ENCODE results near the gene MKI67. TPM values are rescaled to one million over a fixed set of nuclear protein-coding genes. Genes with fewer than 3 reads are reported as not detected.
A peak's percentile ranks its signal among the peaks of the same experiment; 100 is the strongest.

MKI67 gene
- total RNA-seq, 1 donor from 2014 or later: 45.7 TPM

GRCh38 chr10:128151031-128151430 is 24.8 kb upstream of the MKI67 start:
- Mint-ChIP-seq H3K27me3 (peaks cover 61% of the 10 kb centered on the region), H3K4me3 (ENCODE audit: low read depth) (no peak overlapping the region), H3K4me1 (ENCODE audit: low read depth) (no peaks in the 10 kb centered on the region), H3K27ac (no peak overlapping the region), H3K36me3 (ENCODE audit: insufficient read depth) (no peaks in the 10 kb centered on the region), H3K9me3 (ENCODE audit: low read depth) (no peaks in the 10 kb centered on the region)
- TF ChIP-seq CTCF (IDR thresholded peaks at IDR 0.05; ENCODE audit: unreplicated experiment): no peak
- no peak for DNase-seq (ENCODE audit: low spot score, unreplicated experiment)

GRCh38 chr10:128150561-128150960 is 24.3 kb upstream of the MKI67 start:
- H3K4me3 Mint-ChIP-seq (ENCODE audit: low read depth): peak overlapping the region; percentile 58
- no peaks in the 10 kb centered on the region for H3K36me3 Mint-ChIP-seq (ENCODE audit: insufficient read depth)
- H3K9me3 Mint-ChIP-seq (ENCODE audit: low read depth): no peaks in the 10 kb centered on the region
- TF ChIP-seq CTCF (IDR thresholded peaks at IDR 0.05; ENCODE audit: unreplicated experiment): no peak
- DNase-seq (ENCODE audit: low spot score, unreplicated experiment): no peak
- no peak overlapping the region for H3K27ac Mint-ChIP-seq
- peaks cover 63% of the 10 kb centered on the region for H3K27me3 Mint-ChIP-seq
- H3K4me1 Mint-ChIP-seq (ENCODE audit: low read depth): no peaks in the 10 kb centered on the region

GRCh38 chr10:128150045-128150493 is 23.8 kb upstream of the MKI67 start:
- Mint-ChIP-seq H3K27me3 (peaks cover 67% of the 10 kb centered on the region), H3K36me3 (ENCODE audit: insufficient read depth) (no peaks in the 10 kb centered on the region), H3K4me1 (ENCODE audit: low read depth) (no peaks in the 10 kb centered on the region), H3K4me3 (ENCODE audit: low read depth) (peak overlapping the region; percentile 58), H3K27ac (no peak overlapping the region), H3K9me3 (ENCODE audit: low read depth) (no peaks in the 10 kb centered on the region)
- DNase-seq (ENCODE audit: low spot score, unreplicated experiment): peak; percentile 79
- TF ChIP-seq CTCF (IDR thresholded peaks at IDR 0.05; ENCODE audit: unreplicated experiment): peak; percentile 86

DNA sequence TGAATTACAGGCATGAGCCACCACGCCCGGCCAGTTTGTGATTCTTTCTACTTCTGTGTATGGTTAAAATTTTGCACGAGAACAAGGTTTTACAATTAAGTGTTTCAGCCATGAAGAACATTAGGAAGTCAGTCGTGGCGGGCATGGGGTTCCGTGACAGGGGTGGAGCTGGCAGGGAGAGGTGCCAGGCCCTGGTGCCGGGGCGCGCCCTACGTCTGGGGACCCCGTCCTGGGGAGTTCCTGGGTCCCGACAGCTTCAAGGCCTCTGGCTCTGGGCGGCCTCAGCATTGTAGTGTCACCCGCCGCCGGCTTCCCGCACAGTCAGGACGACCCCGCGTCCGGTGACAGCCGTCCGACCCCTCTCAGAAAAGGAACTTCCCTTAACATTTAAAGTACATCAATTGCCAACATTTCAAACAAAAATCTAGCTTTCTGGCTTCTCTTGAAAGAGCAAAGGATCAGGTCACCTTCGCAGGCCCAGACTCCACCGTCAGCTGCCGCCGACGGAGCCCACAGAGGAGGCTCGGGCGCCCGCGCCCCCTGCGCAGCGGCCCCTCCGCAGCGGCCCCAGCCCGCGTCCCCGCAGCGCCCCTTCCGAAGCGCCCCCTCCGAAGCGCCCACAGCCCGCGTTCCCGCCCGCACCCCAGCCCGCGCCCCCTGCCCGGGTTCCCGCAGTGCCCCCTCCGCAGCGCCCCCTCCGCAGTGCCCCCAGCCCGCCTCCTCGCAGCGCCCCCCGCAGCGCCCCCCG is 23.2 kb upstream of the MKI67 start:
- peak overlapping the region; percentile 67 for H3K4me3 Mint-ChIP-seq (ENCODE audit: low read depth)
- TF ChIP-seq CTCF (IDR thresholded peaks at IDR 0.05; ENCODE audit: unreplicated experiment): no peak
- H3K36me3 Mint-ChIP-seq (ENCODE audit: insufficient read depth): no peaks in the 10 kb centered on the region
- H3K9me3 Mint-ChIP-seq (ENCODE audit: low read depth): no peaks in the 10 kb centered on the region
- H3K27ac Mint-ChIP-seq: no peak overlapping the region
- peaks cover 73% of the 10 kb centered on the region for H3K27me3 Mint-ChIP-seq
- no peaks in the 10 kb centered on the region for H3K4me1 Mint-ChIP-seq (ENCODE audit: low read depth)
- no peak for DNase-seq (ENCODE audit: low spot score, unreplicated experiment)

GRCh38 chr10:128147669-128148068 is 21.4 kb upstream of the MKI67 start:
- H3K9me3 Mint-ChIP-seq (ENCODE audit: low read depth): no peaks in the 10 kb centered on the region
- H3K4me3 Mint-ChIP-seq (ENCODE audit: low read depth): no peak overlapping the region
- no peak for DNase-seq (ENCODE audit: low spot score, unreplicated experiment)
- H3K36me3 Mint-ChIP-seq (ENCODE audit: insufficient read depth): no peaks in the 10 kb centered on the region
- H3K27me3 Mint-ChIP-seq: peaks cover 69% of the 10 kb centered on the region
- H3K4me1 Mint-ChIP-seq (ENCODE audit: low read depth): no peaks in the 10 kb centered on the region
- TF ChIP-seq CTCF (IDR thresholded peaks at IDR 0.05; ENCODE audit: unreplicated experiment): no peak
- H3K27ac Mint-ChIP-seq: no peak overlapping the region
